H1 (cell line): ENCODE data around the gene PAXIP1. TPM values are rescaled to one million over a fixed set of nuclear protein-coding genes. Genes with fewer than 3 reads are reported as not detected.

ENCODE experiments used
- CTCF ChIA-PET: fragments of 300-600 bp; sonication (Branson Sonifier 250); formaldehyde crosslinking; loops from one replicate; lab custom pipeline; 2021; ENCODE audit not compliant: partially characterized antibody; lab: Charles Lee
- POLR2A ChIA-PET: fragments of 300-600 bp; sonication (Branson Sonifier 250); formaldehyde crosslinking; loops from one replicate; lab custom pipeline; 2021; ENCODE audit warnings: inconsistent platforms; ENCODE audit not compliant: partially characterized antibody; lab: Charles Lee
- DNase-seq, 2 experiments: peaks; one replicate each; pipeline versions ENCODE4 v3.0.0 to v3.0.0-alpha.2; 2010 to 2022; ENCODE audit warnings: low spot score in 2 of 2, low read depth in 1 of 2, mixed read lengths in 1 of 2
- FAIRE-seq: peaks from 2 replicates; lab custom pipeline; 2011; peaks lifted over from hg19 to GRCh38; lab: Jason Lieb, UNC
- H2AFZ ChIP-seq: 2 replicates; pipeline ENCODE4 v1.8.1; 2012; ENCODE audit warnings: low read length, inconsistent platforms
- H2AK5ac ChIP-seq: 2 replicates; pipeline ENCODE4 v1.6.1; 2013; ENCODE audit warnings: low read depth, low read length
- H2BK120ac ChIP-seq: replicated peaks from 2 replicates; pipeline ENCODE3; 2013; ENCODE audit warnings: low read depth, low read length, inconsistent platforms
- H2BK12ac ChIP-seq: 2 replicates; pipeline ENCODE4 v1.6.1; 2013; ENCODE audit warnings: low read depth, low read length
- H2BK15ac ChIP-seq: 2 replicates; pipeline ENCODE4 v1.6.1; 2013; ENCODE audit warnings: low read length
- H2BK20ac ChIP-seq: 2 replicates; pipeline ENCODE4 v1.6.1; 2013; ENCODE audit warnings: low read length
- H2BK5ac ChIP-seq: 2 replicates; pipeline ENCODE4 v1.6.1; 2013; ENCODE audit warnings: low read depth, low read length
- H3K14ac ChIP-seq: 2 replicates; pipeline ENCODE4 v1.6.1; 2013; ENCODE audit warnings: inconsistent platforms; ENCODE audit not compliant: insufficient read length
- H3K18ac ChIP-seq: 2 replicates; pipeline ENCODE4 v1.6.1; 2013; ENCODE audit warnings: low read length; ENCODE audit errors: extremely low read depth
- H3K23ac ChIP-seq: 2 replicates; pipeline ENCODE4 v1.6.1; 2013; ENCODE audit warnings: inconsistent platforms; ENCODE audit not compliant: insufficient read length
- H3K23me2 ChIP-seq: 2 replicates; pipeline ENCODE4 v1.6.1; 2013; ENCODE audit warnings: low read depth, low read length
- H3K27ac ChIP-seq: 2 replicates; pipeline ENCODE4 v1.6.1; 2011; ENCODE audit warnings: low read depth, low read length, inconsistent platforms
- H3K27me3 ChIP-seq, 4 experiments: replicated peaks in 1 of 4; 1 replicate in 1 of 4; 2 replicates in 3 of 4; pipeline versions ENCODE4 v1.6.1 to v1.8.1; 2011 to 2013; ENCODE audit warnings: low read length in 3 of 4, mild to moderate bottlenecking in 3 of 4, inconsistent platforms in 2 of 4, mixed read lengths in 2 of 4, moderate library complexity in 1 of 4; ENCODE audit not compliant: control insufficient read depth in 3 of 4, insufficient read depth in 3 of 4; ENCODE audit errors: extremely low read depth in 1 of 4
- H3K36me3 ChIP-seq, 4 experiments: 2 replicates each; pipeline versions ENCODE4 v1.6.1 to v1.8.1; 2011 to 2013; ENCODE audit warnings: mild to moderate bottlenecking in 4 of 4, low read length in 3 of 4, moderate library complexity in 2 of 4, control low read depth in 1 of 4, inconsistent platforms in 1 of 4; ENCODE audit not compliant: insufficient read depth in 4 of 4, control insufficient read depth in 2 of 4
- H3K4ac ChIP-seq: replicated peaks from 2 replicates; pipeline ENCODE3; 2013; ENCODE audit warnings: low read length, low read depth, mixed read lengths, inconsistent platforms; ENCODE audit not compliant: insufficient read length
- H3K4me1 ChIP-seq, 4 experiments: replicated peaks in 1 of 4; 1 replicate in 1 of 4; 2 replicates in 3 of 4; pipeline versions ENCODE4 v1.6.1 to v1.8.1; 2011 to 2013; ENCODE audit warnings: low read length in 3 of 4, inconsistent platforms in 2 of 4, mixed read lengths in 1 of 4; ENCODE audit not compliant: insufficient read depth in 4 of 4, control insufficient read depth in 3 of 4
- H3K4me2 ChIP-seq, 2 experiments: 2 replicates each; pipeline versions ENCODE4 v1.6.1 to v1.8.1; 2011 to 2013; ENCODE audit warnings: low read depth in 2 of 2, low read length in 2 of 2, control low read depth in 1 of 2, inconsistent platforms in 1 of 2, mild to moderate bottlenecking in 1 of 2; ENCODE audit not compliant: insufficient read depth in 1 of 2
- H3K4me3 ChIP-seq, 4 experiments: fragments of 200-600, 300-600 bp in 1 of 4; sonication (generic), shearing (Covaris generic), sonication (Bioruptor Twin) in 1 of 4; 2 replicates each; pipeline versions ENCODE4 v1.5.1 to v1.8.1; 2011 to 2016; ENCODE audit warnings: low read length in 4 of 4, low read depth in 3 of 4, control low read depth in 2 of 4, inconsistent platforms in 2 of 4, mild to moderate bottlenecking in 2 of 4, mixed read lengths in 1 of 4, moderate library complexity in 1 of 4; ENCODE audit not compliant: insufficient read depth in 2 of 4; ENCODE audit errors: extremely low read depth in 1 of 4
- H3K56ac ChIP-seq: replicated peaks from 2 replicates; pipeline ENCODE3; 2013; ENCODE audit warnings: low read depth, mild to moderate bottlenecking, mixed read lengths, low read length, inconsistent platforms; ENCODE audit not compliant: insufficient read length
- H3K79me1 ChIP-seq: 2 replicates; pipeline ENCODE4 v1.6.1; 2013; ENCODE audit warnings: low read depth, low read length, control low read depth
- H3K79me2 ChIP-seq, 2 experiments: 2 replicates each; pipeline versions ENCODE4 v1.6.1 to v1.8.1; 2012 to 2013; ENCODE audit warnings: low read length in 2 of 2, mild to moderate bottlenecking in 2 of 2, inconsistent platforms in 1 of 2; ENCODE audit not compliant: insufficient read depth in 2 of 2, control insufficient read depth in 1 of 2
- H3K9ac ChIP-seq, 4 experiments: replicated peaks in 1 of 4; 1 replicate in 1 of 4; 2 replicates in 3 of 4; pipeline versions ENCODE4 v1.6.1 to v1.8.1; 2011 to 2013; ENCODE audit warnings: low read depth in 3 of 4, low read length in 3 of 4, control low read depth in 2 of 4, mild to moderate bottlenecking in 2 of 4, moderate library complexity in 2 of 4, inconsistent platforms in 1 of 4; ENCODE audit errors: extremely low read depth in 1 of 4
- H3K9me3 ChIP-seq, 2 experiments: 2 replicates each; pipeline versions ENCODE4 v1.6.1 to v1.8.1; 2012 to 2013; ENCODE audit warnings: mild to moderate bottlenecking in 2 of 2, moderate library complexity in 2 of 2, control low read depth in 1 of 2, inconsistent platforms in 1 of 2, low read depth in 1 of 2, low read length in 1 of 2, mixed read lengths in 1 of 2; ENCODE audit not compliant: insufficient read depth in 2 of 2
- H4K20me1 ChIP-seq, 2 experiments: replicated peaks in 1 of 2; 2 replicates each; pipeline versions ENCODE3 to v1.8.1; 2011 to 2013; ENCODE audit warnings: inconsistent platforms in 2 of 2, low read length in 2 of 2, mild to moderate bottlenecking in 1 of 2; ENCODE audit not compliant: insufficient read depth in 2 of 2, control insufficient read depth in 1 of 2
- H4K5ac ChIP-seq: 2 replicates; pipeline ENCODE4 v1.6.1; 2013; ENCODE audit warnings: low read length, low read depth, mixed read lengths, inconsistent platforms; ENCODE audit not compliant: insufficient read length
- H4K8ac ChIP-seq: 2 replicates; pipeline ENCODE4 v1.8.0; 2013; ENCODE audit warnings: mild to moderate bottlenecking, moderate library complexity, low read length, inconsistent platforms; ENCODE audit not compliant: insufficient read depth; ENCODE audit errors: extremely low read depth
- H4K91ac ChIP-seq: replicated peaks from 2 replicates; pipeline ENCODE3; 2013; ENCODE audit warnings: low read length, mixed read lengths, inconsistent platforms; ENCODE audit not compliant: insufficient read length
- ATF2 ChIP-seq: IDR thresholded peaks from 2 replicates; pipeline ENCODE4 v1.6.1; 2012; ENCODE audit warnings: low read length, inconsistent platforms
- E2F6 ChIP-seq: IDR thresholded peaks from 2 replicates; pipeline ENCODE4 v1.6.1; 2012; ENCODE audit warnings: inconsistent platforms
- EZH2 ChIP-seq: fragments of 200-600 bp; sonication (generic); IDR thresholded peaks from 2 replicates; pipeline ENCODE4 v1.7.1; 2012; ENCODE audit warnings: low read depth, mild to moderate bottlenecking, moderate library complexity, low read length, inconsistent platforms; ENCODE audit not compliant: severe bottlenecking
- KDM1A ChIP-seq: fragments of 200-600, 300-600 bp; sonication (generic); IDR thresholded peaks from 2 replicates; pipeline ENCODE4 v1.7.1; 2016; ENCODE audit warnings: mild to moderate bottlenecking, low read length, borderline replicate concordance
- POU5F1 ChIP-seq: IDR thresholded peaks from 2 replicates; pipeline ENCODE4 v1.6.1; 2011; ENCODE audit warnings: low read depth, mild to moderate bottlenecking, low read length, moderate library complexity
- RXRA ChIP-seq: IDR thresholded peaks from 2 replicates; pipeline ENCODE4 v1.6.1; 2011; ENCODE audit warnings: low read depth, mild to moderate bottlenecking, low read length, moderate library complexity; ENCODE audit not compliant: insufficient read depth
- SP4 ChIP-seq: IDR thresholded peaks from 2 replicates; pipeline ENCODE4 v1.6.1; 2012; ENCODE audit warnings: low read length, inconsistent platforms
- WGBS, 2 experiments: shearing (Covaris generic) in 1 of 2; methylation state at CpG; one replicate each; pipeline versions ENCODE4 v1.1.6 to v1.1.7; 2013 to 2015; ENCODE audit warnings: low lambda C conversion rate in 2 of 2, mixed read lengths in 2 of 2, inconsistent platforms in 1 of 2, low coverage in 1 of 2, missing lambda C conversion rate in 1 of 2; ENCODE audit not compliant: insufficient replicate concordance in 2 of 2, insufficient coverage in 1 of 2, insufficient read length in 1 of 2; ENCODE audit errors: extremely low coverage in 1 of 2, missing lambda C conversion rate in 1 of 2; 5-methylcytosine and 5-hydroxymethylcytosine counted together
- polyA plus RNA-seq, 7 experiments: library from polyadenylated mRNA; depleted of rRNA in 3 of 7; stranded (reverse) in 5 of 7; unstranded in 2 of 7; fragments of >200 nt in 5 of 7; fragments of 200-250 nt in 2 of 7; gene quantifications; 1 replicate in 5 of 7; 2 replicates in 1 of 7; 4 replicates in 1 of 7; pipeline versions ENCODE4 v1.2.1 to v1.2.3, GENCODE V29; 2011 to 2013; ENCODE audit warnings: missing spikeins in 2 of 7, mixed read lengths in 2 of 7
- total RNA-seq: library from RNA; stranded (reverse); fragmentation: NEBNext Ultra II Directional; extraction: Animal tissue kit (Norgen Biotek cat#: 25700); gene quantifications from 2 replicates; pipeline ENCODE4 v1.2.1, GENCODE V29; 2021

Gene PAXIP1
- total and polyA plus RNA-seq, 2 of the 8 experiments (the other 6 are each of a cell fraction or from before 2014, with no cell fraction given), result 32.4 to 32.8 TPM

- peaks cover 6 to 27% of the 10 kb centered on the region in 2 experiments; a peak in 3 of 4 replicates for H3K9me3 ChIP-seq
- H3K27ac ChIP-seq, result no peak overlapping the region
- DNase-seq (no peak), FAIRE-seq (no peak)
- no peak overlapping the region for H3K56ac ChIP-seq
- H2AFZ ChIP-seq, result no peak overlapping the region
- POLR2A ChIA-PET, result no interaction called here
- H3K14ac ChIP-seq, result no peak overlapping the region
- peaks cover 0 to 5% (median 0%) of the 10 kb centered on the region in 4 experiments; a peak in 1 of 8 replicates for H3K36me3 ChIP-seq
- H3K79me2 ChIP-seq, result no peaks in the 10 kb centered on the region
- TF ChIP-seq POU5F1, result no peak
- no peak for TF ChIP-seq SP4
- no peak for TF ChIP-seq ATF2
- TF ChIP-seq EZH2, result no peak
- no peak for TF ChIP-seq RXRA
- TF ChIP-seq KDM1A, result no peak
- no peak for TF ChIP-seq E2F6
- H2BK12ac ChIP-seq, result no peak overlapping the region
- no peak overlapping the region for H3K4me3 ChIP-seq
- H3K23me2 ChIP-seq, result no peaks in the 10 kb centered on the region; the same call in 1 of the 2 replicates
- 91% methylated on average over 24 of the region's 26 CpGs; no CpG with 5 or more reads in 1 of the 2 experiments for WGBS, 2 experiments
- no peak overlapping the region for H3K4me2 ChIP-seq
- H3K4me1 ChIP-seq, result peaks cover 0 to 2% (median 0%) of the 10 kb centered on the region in 4 experiments; a peak in 4 of 7 replicates
- no peak overlapping the region for H4K5ac ChIP-seq
- no peak overlapping the region for H3K23ac ChIP-seq
- no peak overlapping the region for H2BK5ac ChIP-seq
- H3K9ac ChIP-seq, result no peak overlapping the region
- no peak overlapping the region for H2BK20ac ChIP-seq
- H2BK120ac ChIP-seq, result no peak overlapping the region
- H4K8ac ChIP-seq, result no peak overlapping the region
- no peak overlapping the region for H3K18ac ChIP-seq
- H3K79me1 ChIP-seq, result no peaks in the 10 kb centered on the region
- no peak overlapping the region for H4K91ac ChIP-seq
- CTCF ChIA-PET, result no interaction called here
- H2AK5ac ChIP-seq, result no peak overlapping the region
- H4K20me1 ChIP-seq, result no peaks in the 10 kb centered on the region
- no peak overlapping the region for H2BK15ac ChIP-seq
- H3K4ac ChIP-seq, result no peak overlapping the region
- H3K27me3 ChIP-seq, result peaks cover 0 to 6% (median 4%) of the 10 kb centered on the region in 4 experiments; a peak in 5 of 7 replicates
Observed at GRCh38 chr7:154909241-154910105, 93.5 kb downstream of the PAXIP1 start.
